ENCODE measurements around the gene CLN6. TPM values are rescaled to one million over a fixed set of nuclear protein-coding genes. Genes with fewer than 3 reads are reported as not detected.
"Not testable (repeated sequence)": the region's sequence is repeated elsewhere in the genome, so short reads cannot be mapped to it uniquely, and the experiment has no call there.

Gene CLN6
- polyA plus RNA-seq, 2 donors = 17.8 to 23.5 TPM

DNA sequence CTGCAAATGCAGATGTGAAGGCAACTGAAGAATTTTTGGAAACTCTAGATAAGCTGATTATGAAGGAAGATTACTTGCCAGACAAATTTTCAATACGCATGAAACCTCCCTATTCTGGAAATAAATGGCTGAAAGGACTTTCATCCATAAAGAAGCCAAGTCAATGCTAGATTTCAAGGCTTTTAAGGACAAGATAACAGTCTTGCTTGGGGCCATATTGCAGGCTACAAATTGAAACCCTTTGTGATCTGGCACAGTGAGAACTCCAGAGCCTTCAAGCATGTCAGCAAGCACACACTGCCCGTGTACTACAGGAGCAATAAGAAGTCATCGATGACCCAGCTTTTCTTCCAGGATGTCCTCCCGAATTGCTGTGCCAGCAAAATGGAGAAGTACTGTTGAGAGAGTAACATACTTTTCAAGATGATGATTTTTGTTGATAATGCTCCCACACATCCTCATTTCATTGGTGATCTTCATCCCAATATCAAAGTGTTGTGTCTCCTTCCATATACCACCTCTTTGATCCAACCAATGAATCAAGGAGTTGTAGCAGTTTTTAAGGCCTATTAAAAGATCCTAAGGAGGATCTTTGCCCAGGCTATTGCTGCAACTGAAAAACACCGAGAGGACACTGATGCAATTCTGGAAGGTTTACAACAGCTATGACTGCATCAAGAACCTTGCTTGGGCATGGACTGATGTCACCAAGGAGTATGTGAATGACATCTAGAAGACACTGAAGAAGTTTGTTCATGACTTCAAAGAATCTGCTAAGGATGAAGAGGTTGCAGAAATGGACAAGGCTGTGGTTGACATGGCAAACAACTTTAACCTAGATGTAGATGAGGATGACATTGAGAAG lies 44.7 kb downstream of the CLN6 start:
- no peak overlapping the region for H3K27ac ChIP-seq (ENCODE audit: low read depth in 2 of 2, low read length in 1 of 2)
- 92 to 96% methylated on average over 5 of the region's 5 CpGs for WGBS, 2 donors
- H3K36me3 ChIP-seq (ENCODE audit: control insufficient read depth in 2 of 2, insufficient read depth in 2 of 2, low read length in 1 of 2) = peaks cover 0 to 12% of the 10 kb centered on the region in 2 donors
- H3K9me3 ChIP-seq (ENCODE audit: control insufficient read depth in 2 of 2, insufficient read depth in 1 of 2, low read depth in 1 of 2, low read length in 1 of 2) = no peaks in the 10 kb centered on the region
- H3K4me3 ChIP-seq (ENCODE audit: low read depth in 1 of 2, low read length in 2 of 2) = no peak overlapping the region
- H3K27me3 ChIP-seq (ENCODE audit: control insufficient read depth in 1 of 2, insufficient read depth in 2 of 2, low read length in 2 of 2) = no peaks in the 10 kb centered on the region
- no peaks in the 10 kb centered on the region for H3K4me1 ChIP-seq (ENCODE audit: control insufficient read depth in 2 of 2, insufficient read depth in 2 of 2, low read length in 1 of 2)

DNA sequence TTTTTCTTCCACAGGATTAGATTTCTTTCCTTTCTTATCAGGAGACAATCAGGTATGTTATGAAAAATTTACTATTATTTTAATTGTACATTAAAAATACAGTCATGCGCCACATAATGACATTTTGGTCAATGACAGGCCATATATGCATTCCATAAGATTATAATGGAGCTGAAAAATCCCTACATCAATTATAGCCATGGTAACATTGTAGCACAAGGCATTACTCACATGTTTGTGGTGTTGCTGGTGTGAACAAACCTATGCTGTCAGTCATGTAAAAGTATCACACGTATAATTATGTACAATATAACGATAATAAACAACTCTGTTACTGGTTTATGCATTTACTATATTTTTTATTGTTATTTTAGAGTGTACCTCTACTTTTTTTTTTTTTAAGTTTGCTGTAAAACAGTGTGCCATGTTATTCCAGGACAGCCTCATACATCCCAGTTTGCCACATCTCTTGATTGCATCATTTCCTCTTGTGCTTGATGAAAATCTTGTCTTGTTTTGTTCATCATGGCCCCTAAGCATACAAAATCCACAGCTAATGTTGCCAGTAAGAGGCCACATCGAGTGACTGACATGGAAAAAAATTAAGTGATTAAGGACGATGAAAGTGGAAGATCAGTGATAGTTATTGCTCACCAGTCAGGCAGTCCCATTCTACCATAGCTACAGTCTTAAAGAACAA lies 45.8 kb downstream of the CLN6 start:
- Histone ChIP-seq H3K27me3 (ENCODE audit: control insufficient read depth in 1 of 2, insufficient read depth in 2 of 2, low read length in 2 of 2) (no peaks in the 10 kb centered on the region), H3K4me3 (ENCODE audit: low read depth in 1 of 2, low read length in 2 of 2) (no peak overlapping the region), H3K4me1 (ENCODE audit: control insufficient read depth in 2 of 2, insufficient read depth in 2 of 2, low read length in 1 of 2) (no peaks in the 10 kb centered on the region), H3K36me3 (ENCODE audit: control insufficient read depth in 2 of 2, insufficient read depth in 2 of 2, low read length in 1 of 2) (peaks cover 0 to 12% of the 10 kb centered on the region in 2 donors), H3K9me3 (ENCODE audit: control insufficient read depth in 2 of 2, insufficient read depth in 1 of 2, low read depth in 1 of 2, low read length in 1 of 2) (no peaks in the 10 kb centered on the region), H3K27ac (ENCODE audit: low read depth in 2 of 2, low read length in 1 of 2) (no peak overlapping the region)
- 90 to 92% methylated on average over 5 of the region's 5 CpGs for WGBS, 2 donors

- H3K36me3 ChIP-seq (ENCODE audit: control insufficient read depth in 2 of 2, insufficient read depth in 2 of 2, low read length in 1 of 2) = peaks cover under 1 to 8% of the 10 kb centered on the region in 2 donors
- no peak overlapping the region for H3K27ac ChIP-seq (ENCODE audit: low read depth in 2 of 2, low read length in 1 of 2)
- H3K4me3 ChIP-seq (ENCODE audit: low read depth in 1 of 2, low read length in 2 of 2) = no peak overlapping the region
- H3K4me1 ChIP-seq (ENCODE audit: control insufficient read depth in 2 of 2, insufficient read depth in 2 of 2, low read length in 1 of 2) = no peaks in the 10 kb centered on the region
- H3K27me3 ChIP-seq (ENCODE audit: control insufficient read depth in 1 of 2, insufficient read depth in 2 of 2, low read length in 2 of 2) = no peaks in the 10 kb centered on the region
- no peaks in the 10 kb centered on the region for H3K9me3 ChIP-seq (ENCODE audit: control insufficient read depth in 2 of 2, insufficient read depth in 1 of 2, low read depth in 1 of 2, low read length in 1 of 2)
Observed at GRCh38 chr15:68177742-68178141, 51.8 kb downstream of the CLN6 start.

DNA sequence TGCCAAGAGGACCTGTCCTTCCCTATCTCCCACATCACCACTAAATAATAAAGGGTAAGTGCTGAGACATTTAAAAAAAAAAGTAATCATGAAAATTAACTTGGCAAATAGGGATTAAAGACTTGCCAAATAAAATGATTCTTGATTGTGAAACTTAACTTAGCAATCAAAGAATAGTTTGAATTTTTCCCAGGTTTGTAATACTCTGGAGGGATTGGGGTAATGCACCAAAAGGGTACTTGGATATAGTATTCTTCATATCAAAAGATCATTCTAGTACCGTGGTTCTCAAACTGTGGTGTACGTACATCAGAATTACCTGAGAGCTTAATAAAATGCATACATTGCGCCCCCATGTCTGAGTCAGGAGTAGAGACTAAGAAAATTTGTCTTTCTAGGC lies 52.9 kb downstream of the CLN6 start:
- WGBS, 2 donors = 92 to 96% methylated on average over 3 of the region's 3 CpGs
- Histone ChIP-seq H3K9me3 (ENCODE audit: control insufficient read depth in 2 of 2, insufficient read depth in 1 of 2, low read depth in 1 of 2, low read length in 1 of 2) (no peaks in the 10 kb centered on the region), H3K27ac (ENCODE audit: low read depth in 2 of 2, low read length in 1 of 2) (no peak overlapping the region), H3K36me3 (ENCODE audit: control insufficient read depth in 2 of 2, insufficient read depth in 2 of 2, low read length in 1 of 2) (peaks cover 3 to 8% of the 10 kb centered on the region in 2 donors), H3K4me1 (ENCODE audit: control insufficient read depth in 2 of 2, insufficient read depth in 2 of 2, low read length in 1 of 2) (no peaks in the 10 kb centered on the region), H3K27me3 (ENCODE audit: control insufficient read depth in 1 of 2, insufficient read depth in 2 of 2, low read length in 2 of 2) (no peaks in the 10 kb centered on the region), H3K4me3 (ENCODE audit: low read depth in 1 of 2, low read length in 2 of 2) (no peak overlapping the region)

GRCh38 chr15:68175526-68175925 lies 54.0 kb downstream of the CLN6 start:
- Histone ChIP-seq H3K27ac (ENCODE audit: low read depth in 2 of 2, low read length in 1 of 2) (no peak overlapping the region), H3K36me3 (ENCODE audit: control insufficient read depth in 2 of 2, insufficient read depth in 2 of 2, low read length in 1 of 2) (peaks cover 3 to 5% of the 10 kb centered on the region in 2 donors), H3K4me3 (ENCODE audit: low read depth in 1 of 2, low read length in 2 of 2) (no peak overlapping the region), H3K4me1 (ENCODE audit: control insufficient read depth in 2 of 2, insufficient read depth in 2 of 2, low read length in 1 of 2) (no peaks in the 10 kb centered on the region), H3K9me3 (ENCODE audit: control insufficient read depth in 2 of 2, insufficient read depth in 1 of 2, low read depth in 1 of 2, low read length in 1 of 2) (no peaks in the 10 kb centered on the region), H3K27me3 (ENCODE audit: control insufficient read depth in 1 of 2, insufficient read depth in 2 of 2, low read length in 2 of 2) (no peaks in the 10 kb centered on the region)
- 71 to 73% methylated on average over 2 of the region's 2 CpGs for WGBS, 2 donors

DNA sequence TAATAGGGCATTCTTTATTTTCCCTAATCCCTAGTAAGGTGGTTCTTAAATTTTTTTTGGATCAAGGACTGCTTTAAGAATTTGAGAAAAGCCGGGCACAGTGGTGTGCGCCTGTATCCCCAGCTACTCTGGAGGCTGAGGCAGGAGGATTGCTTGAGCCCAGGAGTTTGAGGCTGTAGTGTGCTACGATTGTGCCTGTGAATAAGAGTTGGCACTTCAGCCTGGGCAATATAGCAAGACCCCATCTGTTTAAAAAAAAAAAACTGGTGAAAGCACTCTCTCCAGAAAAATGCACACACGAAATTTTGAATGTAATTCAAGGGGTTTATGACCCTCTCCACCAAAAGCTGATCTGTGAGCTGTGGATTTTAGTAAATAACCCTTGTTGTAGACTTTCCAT lies 56.4 kb downstream of the CLN6 start:
- H3K27me3 ChIP-seq (ENCODE audit: control insufficient read depth in 1 of 2, insufficient read depth in 2 of 2, low read length in 2 of 2) = no peaks in the 10 kb centered on the region
- no peaks in the 10 kb centered on the region for H3K4me1 ChIP-seq (ENCODE audit: control insufficient read depth in 2 of 2, insufficient read depth in 2 of 2, low read length in 1 of 2)
- no peak overlapping the region for H3K27ac ChIP-seq (ENCODE audit: low read depth in 2 of 2, low read length in 1 of 2)
- H3K4me3 ChIP-seq (ENCODE audit: low read depth in 1 of 2, low read length in 2 of 2) = no peak overlapping the region
- no peaks in the 10 kb centered on the region for H3K9me3 ChIP-seq (ENCODE audit: control insufficient read depth in 2 of 2, insufficient read depth in 1 of 2, low read depth in 1 of 2, low read length in 1 of 2)
- 96 to 98% methylated on average over 4 of the region's 4 CpGs for WGBS, 2 donors
- H3K36me3 ChIP-seq (ENCODE audit: control insufficient read depth in 2 of 2, insufficient read depth in 2 of 2, low read length in 1 of 2) = peaks cover 2 to 5% of the 10 kb centered on the region in 2 donors

GRCh38 chr15:68172037-68172436 lies 57.5 kb downstream of the CLN6 start:
- not testable (repeated sequence) for H3K27ac ChIP-seq (ENCODE audit: low read depth in 2 of 2, low read length in 1 of 2); H3K4me3 ChIP-seq (ENCODE audit: low read depth in 1 of 2, low read length in 2 of 2); H3K9me3 ChIP-seq (ENCODE audit: control insufficient read depth in 2 of 2, insufficient read depth in 1 of 2, low read depth in 1 of 2, low read length in 1 of 2); H3K36me3 ChIP-seq (ENCODE audit: control insufficient read depth in 2 of 2, insufficient read depth in 2 of 2, low read length in 1 of 2); H3K27me3 ChIP-seq (ENCODE audit: control insufficient read depth in 1 of 2, insufficient read depth in 2 of 2, low read length in 2 of 2); H3K4me1 ChIP-seq (ENCODE audit: control insufficient read depth in 2 of 2, insufficient read depth in 2 of 2, low read length in 1 of 2)
- 76 to 78% methylated on average over 2 of the region's 2 CpGs for WGBS, 2 donors

DNA sequence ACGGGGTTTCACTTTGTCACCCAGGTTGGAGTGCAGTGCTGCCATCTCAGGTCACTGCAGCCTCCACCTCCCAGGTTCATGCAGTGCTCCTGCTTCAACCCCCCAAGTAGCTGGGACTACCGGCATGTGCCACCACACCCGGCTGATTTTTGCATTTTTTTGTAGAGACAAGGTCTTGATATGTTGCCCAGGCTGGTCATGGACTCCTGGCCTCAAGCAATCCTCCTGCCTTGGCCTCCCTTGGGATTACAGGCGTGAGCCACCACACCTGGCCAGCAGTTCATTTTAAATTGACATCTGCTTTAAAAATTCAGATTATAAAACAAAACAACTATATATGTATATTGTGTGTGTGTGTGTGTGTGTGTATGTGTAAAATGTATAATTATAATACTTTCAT lies 62.7 kb downstream of the CLN6 start:
- no peaks in the 10 kb centered on the region for H3K27me3 ChIP-seq (ENCODE audit: control insufficient read depth in 1 of 2, insufficient read depth in 2 of 2, low read length in 2 of 2)
- no peak overlapping the region for H3K4me3 ChIP-seq (ENCODE audit: low read depth in 1 of 2, low read length in 2 of 2)
- no peak overlapping the region for H3K27ac ChIP-seq (ENCODE audit: low read depth in 2 of 2, low read length in 1 of 2)
- H3K4me1 ChIP-seq (ENCODE audit: control insufficient read depth in 2 of 2, insufficient read depth in 2 of 2, low read length in 1 of 2) = no peaks in the 10 kb centered on the region
- H3K36me3 ChIP-seq (ENCODE audit: control insufficient read depth in 2 of 2, insufficient read depth in 2 of 2, low read length in 1 of 2) = peaks cover 0 to 3% of the 10 kb centered on the region in 2 donors
- no peaks in the 10 kb centered on the region for H3K9me3 ChIP-seq (ENCODE audit: control insufficient read depth in 2 of 2, insufficient read depth in 1 of 2, low read depth in 1 of 2, low read length in 1 of 2)
- 85 to 89% methylated on average over 4 of the region's 4 CpGs for WGBS, 2 donors

GRCh38 chr15:68163191-68163590 lies 66.3 kb downstream of the CLN6 start:
- Histone ChIP-seq H3K27ac (ENCODE audit: low read depth in 2 of 2, low read length in 1 of 2) (no peak overlapping the region), H3K36me3 (ENCODE audit: control insufficient read depth in 2 of 2, insufficient read depth in 2 of 2, low read length in 1 of 2) (no peaks in the 10 kb centered on the region), H3K4me3 (ENCODE audit: low read depth in 1 of 2, low read length in 2 of 2) (no peak overlapping the region)

More at GRCh38 chr15:68163191-68163590, 66.3 kb downstream of the CLN6 start:
- H3K9me3 ChIP-seq (ENCODE audit: control insufficient read depth in 2 of 2, insufficient read depth in 1 of 2, low read depth in 1 of 2, low read length in 1 of 2) = no peaks in the 10 kb centered on the region
- no peaks in the 10 kb centered on the region for H3K27me3 ChIP-seq (ENCODE audit: control insufficient read depth in 1 of 2, insufficient read depth in 2 of 2, low read length in 2 of 2)
- no peaks in the 10 kb centered on the region for H3K4me1 ChIP-seq (ENCODE audit: control insufficient read depth in 2 of 2, insufficient read depth in 2 of 2, low read length in 1 of 2)
